ENCODE results near the gene PRRT2.
"Not testable (repeated sequence)": the region's sequence is repeated elsewhere in the genome, so short reads cannot be mapped to it uniquely, and the experiment has no call there.

Gene PRRT2

DNA sequence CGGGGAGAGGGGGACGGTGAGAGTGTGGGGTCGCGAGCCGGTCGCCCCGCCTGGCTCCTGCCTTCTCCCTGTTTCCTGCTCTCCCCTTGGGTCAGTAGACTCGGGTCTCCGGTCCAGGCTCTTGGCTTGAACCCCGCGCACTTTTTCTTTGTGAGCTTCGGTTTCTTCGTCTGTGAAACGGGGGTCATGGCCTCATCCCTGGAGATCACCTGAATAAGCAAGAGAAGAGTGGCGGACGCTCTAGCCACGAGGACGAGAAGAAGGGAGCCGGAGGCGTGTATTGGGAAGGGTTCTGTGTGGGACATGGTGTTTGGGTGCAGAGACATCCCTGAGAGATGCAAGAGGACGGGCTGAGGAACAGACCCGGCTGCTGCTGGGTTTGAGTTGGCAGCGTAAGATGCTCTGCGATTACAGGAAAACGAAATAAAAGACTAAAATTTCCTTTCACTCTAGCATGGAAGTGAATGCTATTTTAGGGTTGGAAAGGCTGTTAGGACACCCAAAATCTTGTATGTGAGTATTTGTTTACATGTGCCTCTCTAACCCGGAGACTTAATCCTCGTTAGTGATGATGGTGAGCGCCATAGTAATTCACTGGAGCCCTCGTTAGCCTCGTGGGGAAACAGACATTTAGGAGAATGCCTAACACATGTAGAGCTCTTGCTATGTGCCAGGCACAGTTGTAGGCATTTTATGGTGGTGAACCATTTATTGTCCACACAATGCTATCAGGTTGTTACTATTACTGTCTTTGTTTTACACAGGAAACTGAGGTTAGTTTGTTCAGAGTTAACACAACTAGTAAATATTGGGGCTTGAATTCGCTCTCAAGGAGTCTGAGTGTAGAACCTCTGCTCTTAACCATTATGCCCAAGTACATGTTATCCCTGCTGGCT, 20.8 kb upstream of the PRRT2 start:
- DNase-seq: no peak

- DNase-seq: no peak
Observed at GRCh38 chr16:29791845-29792807, 19.9 kb upstream of the PRRT2 start.

GRCh38 chr16:29793153-29793552, 18.8 kb upstream of the PRRT2 start:
- DNase-seq: not testable (repeated sequence)

GRCh38 chr16:29794231-29794710, 17.7 kb upstream of the PRRT2 start:
- DNase-seq: no peak

GRCh38 chr16:29802416-29802935, 9.5 kb upstream of the PRRT2 start:
- no peak for DNase-seq

DNA sequence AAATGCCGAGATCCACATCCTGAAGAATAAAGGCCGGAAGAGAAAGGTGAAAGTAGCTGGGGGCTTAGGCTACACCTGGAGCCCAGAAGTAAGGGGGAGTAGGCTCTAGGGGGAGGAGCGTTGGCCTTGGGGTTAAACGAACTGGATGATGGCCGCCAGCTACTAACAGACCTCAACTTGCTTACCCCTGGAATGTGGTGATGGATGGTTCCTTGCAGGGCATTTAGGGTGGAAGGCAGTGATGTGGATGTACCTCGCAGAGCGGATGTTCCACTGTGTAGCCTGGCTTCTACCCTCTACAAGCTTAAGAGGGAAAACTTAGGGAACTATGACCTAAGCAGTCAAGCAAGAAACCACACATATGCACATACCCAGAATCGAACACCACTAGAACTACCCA, 8.0 kb upstream of the PRRT2 start:
- no peak for DNase-seq

- DNase-seq: no peak
Observed at GRCh38 chr16:29804455-29805231, 7.3 kb upstream of the PRRT2 start.

DNA sequence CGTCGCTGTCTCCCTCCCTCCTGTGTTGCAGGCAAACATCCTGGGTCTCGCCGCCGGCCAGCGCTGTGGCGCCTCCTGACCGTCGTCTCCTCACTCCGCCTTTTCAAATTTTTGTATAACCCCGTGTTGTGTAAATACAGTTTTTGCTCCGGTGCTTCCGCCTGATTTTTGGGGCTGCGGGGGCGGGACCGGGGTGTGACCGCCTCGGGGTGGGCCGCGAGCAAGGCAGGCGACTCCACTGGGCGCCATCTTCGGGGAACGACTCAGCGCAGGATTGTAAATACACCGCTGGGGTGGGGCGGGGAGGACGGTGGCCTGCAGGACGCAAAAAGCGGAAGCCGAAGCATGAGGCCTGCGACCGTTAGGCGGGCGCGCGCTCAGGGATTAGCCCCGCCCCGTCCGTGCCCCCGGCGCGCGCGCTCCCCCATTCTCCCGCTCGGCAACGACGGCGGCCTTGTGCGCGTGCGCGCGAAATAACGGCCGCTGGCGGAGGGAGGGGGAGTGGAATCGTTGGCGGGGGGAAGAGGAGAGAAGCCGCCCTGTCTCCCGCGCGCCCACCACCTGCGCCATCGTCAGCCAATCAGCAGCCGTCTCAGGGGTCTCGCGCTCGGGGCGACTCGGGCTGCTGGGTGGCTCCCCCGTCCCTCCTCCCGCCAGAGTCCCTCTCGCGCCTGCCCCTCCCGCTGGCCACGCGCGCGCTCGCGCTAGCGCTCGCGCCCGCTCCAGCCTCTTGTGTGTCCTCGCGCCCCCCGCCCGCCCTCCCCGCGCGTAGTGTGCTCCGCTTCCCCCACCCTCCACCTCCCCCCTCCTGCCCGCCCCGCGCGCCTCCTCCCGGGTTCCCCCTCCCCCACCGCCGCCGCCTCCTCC, 6.5 kb upstream of the PRRT2 start:
- peak; percentile 97 for DNase-seq

GRCh38 chr16:29806099-29806579, 5.9 kb upstream of the PRRT2 start, which contains the start of gene MAZ:
MAZ (plus strand) TSS chr16:29806529; CDS start chr16:29806702, 173 bp downstream.
- DNase-seq: peak; percentile 61

GRCh38 chr16:29806641-29807425, 5.2 kb upstream of the PRRT2 start:
- DNase-seq: no peak

- peak; percentile 78 for DNase-seq
Observed at GRCh38 chr16:29807426-29808218, 4.4 kb upstream of the PRRT2 start.

DNA sequence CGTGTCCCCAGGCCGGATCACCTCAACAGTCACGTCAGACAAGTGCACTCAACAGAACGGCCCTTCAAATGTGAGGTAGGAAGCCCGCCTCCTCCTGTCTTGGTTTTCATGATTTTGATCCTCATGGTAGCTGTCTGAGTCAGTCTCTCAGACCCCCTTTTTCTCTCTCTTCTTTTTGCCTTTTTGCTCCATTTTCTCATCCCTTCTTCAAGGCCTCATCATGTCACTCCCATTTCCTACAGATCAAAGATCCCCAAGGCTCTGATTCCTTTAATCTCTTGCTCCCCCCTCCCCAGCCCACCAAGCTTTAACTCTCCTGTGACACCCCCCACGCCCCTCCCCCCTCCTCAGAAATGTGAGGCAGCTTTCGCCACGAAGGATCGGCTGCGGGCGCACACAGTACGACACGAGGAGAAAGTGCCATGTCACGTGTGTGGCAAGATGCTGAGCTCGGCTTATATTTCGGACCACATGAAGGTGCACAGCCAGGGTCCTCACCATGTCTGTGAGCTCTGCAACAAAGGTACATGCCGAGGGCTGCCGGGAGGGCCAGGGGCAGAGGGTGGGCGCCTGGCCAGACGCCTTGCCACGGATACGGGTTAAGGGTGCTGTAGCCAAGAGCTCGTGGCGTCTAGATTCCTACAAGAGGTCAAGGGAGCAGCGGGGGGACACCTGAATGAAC, 3.6 kb upstream of the PRRT2 start:
- DNase-seq: no peak

DNA sequence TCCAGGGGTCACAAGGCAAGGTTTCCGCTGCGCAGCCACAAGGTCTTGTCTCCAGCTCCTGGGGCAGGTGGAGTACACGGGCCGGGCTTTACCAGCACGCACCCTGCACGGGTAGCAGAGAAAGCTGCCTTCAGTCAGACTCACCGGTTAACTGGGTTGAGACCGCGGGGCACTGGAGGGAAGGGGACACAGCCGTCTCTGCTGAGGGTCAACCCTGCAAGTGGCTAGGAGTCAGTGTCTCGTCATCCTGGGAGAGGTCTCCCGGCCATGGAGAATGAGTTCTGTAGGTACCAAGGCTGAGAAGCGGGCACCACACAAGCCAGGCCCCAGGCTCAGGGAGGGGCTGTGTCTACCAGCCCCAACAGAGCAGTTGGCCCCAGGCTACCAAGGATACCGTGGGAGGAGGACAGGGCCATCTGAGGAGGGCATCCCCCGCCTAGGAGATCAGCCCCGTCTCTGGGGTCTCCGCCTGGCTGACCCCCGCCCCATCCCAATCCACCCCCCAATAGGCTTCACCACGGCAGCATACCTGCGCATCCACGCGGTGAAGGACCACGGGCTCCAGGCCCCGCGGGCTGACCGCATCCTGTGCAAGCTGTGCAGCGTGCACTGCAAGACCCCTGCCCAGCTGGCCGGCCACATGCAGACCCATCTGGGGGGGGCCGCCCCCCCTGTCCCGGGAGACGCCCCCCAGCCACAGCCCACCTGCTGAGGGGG, 2.8 kb upstream of the PRRT2 start:
- DNase-seq: no peak

DNA sequence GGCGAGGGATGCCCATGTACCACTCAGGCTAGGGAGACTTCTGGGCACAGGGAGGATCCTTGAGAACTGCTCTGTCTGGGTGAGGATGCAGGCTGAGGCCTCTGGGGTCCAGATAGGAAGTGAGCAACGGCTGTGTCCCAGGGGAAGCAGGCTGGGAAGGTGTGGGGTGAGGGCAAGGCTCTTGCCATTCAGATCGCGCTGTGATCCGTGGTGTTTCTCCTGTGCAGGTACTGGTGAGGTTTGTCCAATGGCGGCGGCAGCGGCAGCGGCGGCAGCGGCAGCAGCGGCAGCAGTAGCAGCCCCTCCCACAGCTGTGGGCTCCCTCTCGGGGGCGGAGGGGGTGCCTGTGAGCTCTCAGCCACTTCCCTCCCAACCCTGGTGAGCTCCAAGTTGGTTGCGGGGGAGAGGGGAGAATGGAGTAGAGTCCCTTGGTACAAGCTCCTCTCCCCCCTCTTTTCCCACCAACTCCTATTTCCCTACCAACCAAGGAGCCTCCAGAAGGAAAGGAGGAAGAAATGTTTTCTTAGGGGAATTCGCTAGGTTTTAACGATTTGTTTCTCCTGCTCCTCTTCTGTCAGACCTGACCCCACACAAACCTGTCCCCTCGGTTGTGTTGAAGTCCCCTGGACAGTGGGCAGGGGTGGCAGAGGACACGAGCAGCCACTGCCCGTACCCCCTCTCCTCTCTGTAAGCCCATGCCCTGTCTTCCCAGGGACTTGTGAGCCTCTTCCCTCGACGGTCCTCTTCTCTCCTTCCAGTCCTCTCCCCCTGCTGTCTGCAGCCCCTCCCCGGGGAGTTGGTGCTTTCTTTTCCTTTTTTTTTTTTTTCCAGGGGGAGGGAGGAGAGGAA, 1.9 kb upstream of the PRRT2 start:
- no peak for DNase-seq

DNA sequence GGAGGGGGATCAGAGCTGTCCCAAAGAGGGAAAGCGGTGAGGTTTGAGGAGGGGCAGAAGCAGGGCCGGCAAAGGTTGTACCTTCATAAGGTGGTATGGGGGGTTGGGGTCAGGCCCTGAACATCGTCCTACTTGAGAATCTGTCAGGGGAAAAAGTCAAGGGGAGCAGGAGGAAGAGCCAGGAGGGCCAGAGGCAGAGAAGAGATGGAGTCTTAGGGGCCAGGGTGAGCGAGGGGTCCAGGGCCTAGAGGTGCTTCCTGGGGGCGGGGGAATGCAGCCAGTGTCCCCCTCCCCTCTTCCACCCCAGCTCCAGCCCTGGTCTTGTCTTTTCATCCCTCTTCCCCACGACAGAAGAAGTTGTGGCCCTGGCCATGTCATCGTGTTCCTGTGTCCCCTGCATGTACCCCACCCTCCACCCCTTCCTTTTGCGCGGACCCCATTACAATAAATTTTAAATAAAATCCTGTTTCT, 1.3 kb upstream of the PRRT2 start:
- DNase-seq: no peak

DNA sequence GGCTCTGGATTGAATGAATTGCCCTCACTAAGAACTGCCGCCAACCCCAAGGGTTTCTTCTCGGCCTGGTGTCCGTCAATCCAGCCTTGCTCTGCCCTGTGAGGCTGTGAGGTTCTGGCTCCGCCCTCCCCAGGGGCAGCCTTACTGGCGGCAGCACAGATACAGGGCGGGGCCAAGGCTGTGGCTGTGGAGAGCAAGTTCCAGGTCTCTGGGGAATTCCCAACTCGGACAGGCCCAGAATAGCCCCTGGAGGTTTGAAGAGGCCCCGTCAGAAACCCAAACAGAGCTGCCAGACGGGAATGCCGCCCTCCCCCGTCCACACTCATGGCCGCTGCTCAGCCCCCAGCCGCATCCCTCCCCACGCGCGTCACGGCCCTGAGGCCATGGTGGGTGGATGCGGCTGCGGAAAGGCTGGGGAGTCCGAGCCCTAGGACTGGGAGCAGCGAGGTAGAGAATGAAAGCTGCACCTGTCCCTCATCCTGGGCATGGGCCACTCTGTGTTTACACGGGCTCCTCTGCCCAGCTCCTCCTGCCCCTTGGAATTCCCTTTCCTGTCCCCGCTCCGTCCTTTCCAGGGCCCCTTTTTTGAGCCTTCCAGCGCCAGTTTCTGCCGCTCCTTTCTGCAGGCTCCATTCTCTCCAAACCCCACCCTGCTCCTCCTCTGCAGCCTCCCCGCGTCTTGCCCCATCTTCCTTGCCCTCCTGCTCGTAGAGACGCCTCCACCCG, 660 bp upstream of the PRRT2 start:
- DNase-seq: peak; percentile 44

All from activated CD4-positive, alpha-beta T cell treated with anti-CD3 and anti-CD28 coated beads for 1 hour (primary cell).